Activated T-cell treated with anti-CD3 and anti-CD28 coated beads, Interleukin-2, amount 50 U/mL, for 24 hours (primary cell): ENCODE data around the gene RENBP.
A peak's percentile ranks its signal among the peaks of the same experiment; 100 is the strongest.

Experiments used
- DNase-seq: peaks from one replicate; pipeline ENCODE4 v3.0.0-alpha.2; 2020
- H3K27ac Mint-ChIP-seq: 2 replicates; pipeline ENCODE4 v1.8.0; 2020; ENCODE audit warnings: mild to moderate bottlenecking, mixed read lengths
- H3K27me3 Mint-ChIP-seq: 2 replicates; pipeline ENCODE4 v1.8.0; 2020; ENCODE audit warnings: mixed read lengths
- H3K36me3 Mint-ChIP-seq: 2 replicates; pipeline ENCODE4 v1.8.0; 2020; ENCODE audit warnings: low read depth, mixed read lengths
- H3K4me1 Mint-ChIP-seq: 2 replicates; pipeline ENCODE4 v1.8.0; 2020; ENCODE audit warnings: low read depth, mixed read lengths
- H3K4me3 Mint-ChIP-seq: 2 replicates; pipeline ENCODE4 v1.8.0; 2020; ENCODE audit warnings: mild to moderate bottlenecking, moderate library complexity, mixed read lengths
- H3K9me3 Mint-ChIP-seq: 2 replicates; pipeline ENCODE4 v1.8.0; 2020; ENCODE audit warnings: mixed read lengths

Gene RENBP

DNA sequence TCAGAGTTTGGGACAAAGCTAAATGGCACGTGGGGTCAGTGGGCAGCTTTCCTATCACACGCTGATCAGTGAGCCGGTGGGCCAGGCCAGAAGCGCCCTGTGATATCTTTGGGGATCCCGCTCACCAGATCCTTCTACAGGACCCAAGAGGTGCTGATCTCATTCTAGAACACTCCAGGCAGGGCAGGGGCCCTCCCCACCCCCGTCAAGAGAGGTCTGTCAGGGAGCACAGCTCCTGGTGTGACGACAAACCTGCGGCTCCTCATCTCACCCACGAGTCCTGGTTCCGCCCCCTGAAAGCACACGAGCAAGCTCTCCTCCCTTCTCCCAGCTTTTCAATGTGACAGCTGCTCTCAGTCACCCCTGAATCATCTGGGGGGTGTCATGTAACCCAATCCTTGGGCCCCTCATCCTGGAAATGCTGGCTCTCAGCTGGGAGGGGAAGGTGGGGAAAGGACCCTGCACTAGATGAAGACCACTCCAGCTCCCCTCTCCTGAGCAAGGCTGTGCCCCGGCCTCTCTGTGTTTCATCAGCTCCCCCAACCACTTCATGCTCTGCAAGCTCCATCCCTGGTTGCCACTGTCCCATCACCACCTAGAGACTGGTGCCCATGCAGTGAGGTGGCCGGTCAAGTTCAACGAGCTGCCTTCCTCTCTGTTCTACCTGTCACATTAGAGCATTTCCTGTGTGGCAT is 22.5 kb upstream of the RENBP start:
- DNase-seq: peak; percentile 56
- Mint-ChIP-seq H3K27ac (peak overlapping the region; percentile 97), H3K9me3 (no peaks in the 10 kb centered on the region), H3K4me1 (peaks cover 39% of the 10 kb centered on the region), H3K27me3 (no peaks in the 10 kb centered on the region), H3K36me3 (peaks cover 90% of the 10 kb centered on the region), H3K4me3 (peak overlapping the region; percentile 100)

DNA sequence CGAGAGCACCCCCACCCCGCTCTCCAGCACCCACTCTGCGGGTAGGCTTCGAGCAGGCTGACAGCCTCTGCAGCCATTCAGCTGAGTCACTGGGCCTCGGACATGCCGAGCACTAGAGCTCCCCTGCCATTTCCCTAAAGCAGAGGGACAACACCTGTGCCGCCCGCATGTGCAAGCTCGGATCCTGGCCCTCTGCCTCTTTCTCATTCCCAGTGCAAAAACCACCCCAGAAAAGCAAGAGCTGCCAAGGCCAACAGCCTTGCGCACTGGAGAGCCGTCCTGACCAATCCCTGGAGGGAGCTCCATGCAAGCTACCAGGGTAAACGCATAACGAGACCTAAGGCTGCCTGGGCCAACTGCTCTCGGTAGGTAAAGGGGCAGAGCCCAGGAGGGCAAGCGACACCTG is 21.8 kb upstream of the RENBP start:
- Mint-ChIP-seq H3K36me3 (peaks cover 93% of the 10 kb centered on the region), H3K27me3 (no peaks in the 10 kb centered on the region), H3K27ac (peak overlapping the region; percentile 97), H3K9me3 (no peaks in the 10 kb centered on the region), H3K4me3 (peak overlapping the region; percentile 100), H3K4me1 (peaks cover 39% of the 10 kb centered on the region)
- no peak for DNase-seq

DNA sequence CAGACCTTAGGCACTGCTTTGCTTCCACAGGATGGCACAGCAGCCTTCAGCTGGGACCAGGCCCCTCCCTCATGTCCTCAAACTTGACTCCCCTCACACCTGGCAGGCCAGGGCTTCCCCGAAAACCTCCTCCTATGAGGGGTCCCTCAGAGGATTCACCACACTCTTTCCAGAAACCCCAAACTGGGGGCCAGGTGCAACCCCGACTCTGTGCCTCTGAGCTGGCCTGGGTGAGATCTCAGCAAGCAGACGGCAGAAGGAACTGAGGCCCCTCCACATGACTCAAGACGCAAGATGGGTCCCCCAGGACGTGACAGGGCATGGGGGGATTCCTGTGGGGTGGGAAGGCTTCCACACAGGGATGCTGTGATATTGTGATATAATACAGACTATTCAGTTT is 21.0 kb upstream of the RENBP start:
- Mint-ChIP-seq H3K36me3 (peaks cover 94% of the 10 kb centered on the region), H3K27me3 (no peaks in the 10 kb centered on the region), H3K4me1 (peaks cover 39% of the 10 kb centered on the region), H3K27ac (peak overlapping the region; percentile 97), H3K4me3 (peak overlapping the region; percentile 45), H3K9me3 (no peaks in the 10 kb centered on the region)
- DNase-seq: no peak

DNA sequence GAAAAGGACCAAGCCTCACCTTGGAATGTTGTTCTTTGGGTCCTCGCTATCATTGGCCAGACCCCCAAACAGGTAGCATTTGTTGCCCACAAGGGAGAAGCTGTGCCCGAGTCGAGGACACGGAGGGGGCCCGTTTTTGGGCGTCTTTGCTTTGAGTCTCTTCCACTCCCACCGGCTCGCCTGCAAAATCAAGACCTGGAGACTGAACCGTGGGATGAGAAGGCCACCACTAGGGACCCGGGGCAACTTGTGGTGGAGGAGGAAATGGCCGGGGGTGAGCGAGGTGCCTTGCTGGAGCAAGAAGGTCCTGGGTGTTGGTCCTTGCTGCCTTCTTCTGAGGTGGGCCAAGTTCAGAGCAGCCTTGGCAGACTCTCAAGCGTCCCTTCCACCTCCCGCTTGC is 19.7 kb upstream of the RENBP start:
- no peak for DNase-seq

DNA sequence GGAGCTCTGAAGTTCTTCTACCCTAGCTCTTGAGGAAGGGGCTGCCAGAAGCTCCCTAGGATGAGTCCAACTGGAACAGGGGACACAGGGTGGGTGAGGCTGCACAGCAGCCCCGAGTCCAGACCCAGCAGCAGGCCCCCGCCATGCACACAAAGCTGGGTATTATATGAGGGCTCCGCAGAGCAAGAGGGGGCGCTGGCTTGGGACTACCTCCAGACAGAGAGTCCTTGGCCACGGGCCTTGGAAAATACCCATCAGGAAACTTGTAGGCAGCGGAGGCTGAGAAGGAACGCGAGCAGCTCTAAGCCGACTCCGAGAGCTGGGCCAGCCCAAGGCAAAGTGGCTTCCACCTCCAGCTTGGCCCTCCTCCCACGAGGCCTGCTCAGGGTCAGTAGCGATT is 19.1 kb upstream of the RENBP start:
- H3K4me1 Mint-ChIP-seq: peaks cover 39% of the 10 kb centered on the region
- H3K27me3 Mint-ChIP-seq: no peaks in the 10 kb centered on the region
- DNase-seq: no peak
- H3K36me3 Mint-ChIP-seq: peaks cover 99% of the 10 kb centered on the region
- no peaks in the 10 kb centered on the region for H3K9me3 Mint-ChIP-seq
- H3K27ac Mint-ChIP-seq: no peak overlapping the region
- H3K4me3 Mint-ChIP-seq: no peak overlapping the region

More for the DNA sequence above, 19.7 kb upstream of the RENBP start:
- peaks cover 99% of the 10 kb centered on the region for H3K36me3 Mint-ChIP-seq
- peaks cover 39% of the 10 kb centered on the region for H3K4me1 Mint-ChIP-seq
- H3K4me3 Mint-ChIP-seq: no peak overlapping the region
- H3K27me3 Mint-ChIP-seq: no peaks in the 10 kb centered on the region
- no peaks in the 10 kb centered on the region for H3K9me3 Mint-ChIP-seq
- peak overlapping the region; percentile 97 for H3K27ac Mint-ChIP-seq

DNA sequence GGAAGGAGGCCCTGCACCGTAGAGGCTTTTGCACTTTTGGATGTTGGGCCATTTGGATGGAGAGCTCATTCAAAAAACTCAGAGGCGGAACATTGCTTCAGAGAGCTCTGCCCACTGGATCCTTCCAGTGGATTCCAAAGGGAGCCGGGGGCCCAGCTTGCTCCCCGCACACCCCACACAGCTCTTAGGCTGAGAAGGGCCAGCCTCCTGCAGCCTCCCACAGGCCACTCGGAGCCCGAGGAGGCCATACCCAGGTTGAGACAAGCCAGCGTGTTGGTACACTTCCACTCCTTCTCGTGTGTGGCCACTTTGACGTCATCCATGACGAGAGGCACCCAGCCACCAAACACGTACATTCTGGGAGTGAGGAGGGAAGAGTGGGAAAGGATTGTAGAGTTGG is 16.8 kb upstream of the RENBP start:
- no peaks in the 10 kb centered on the region for H3K27me3 Mint-ChIP-seq
- H3K4me3 Mint-ChIP-seq: no peak overlapping the region
- DNase-seq: no peak
- H3K4me1 Mint-ChIP-seq: peaks cover 17% of the 10 kb centered on the region
- peak overlapping the region; percentile 18 for H3K27ac Mint-ChIP-seq
- peaks cover 99% of the 10 kb centered on the region for H3K36me3 Mint-ChIP-seq
- H3K9me3 Mint-ChIP-seq: no peaks in the 10 kb centered on the region

DNA sequence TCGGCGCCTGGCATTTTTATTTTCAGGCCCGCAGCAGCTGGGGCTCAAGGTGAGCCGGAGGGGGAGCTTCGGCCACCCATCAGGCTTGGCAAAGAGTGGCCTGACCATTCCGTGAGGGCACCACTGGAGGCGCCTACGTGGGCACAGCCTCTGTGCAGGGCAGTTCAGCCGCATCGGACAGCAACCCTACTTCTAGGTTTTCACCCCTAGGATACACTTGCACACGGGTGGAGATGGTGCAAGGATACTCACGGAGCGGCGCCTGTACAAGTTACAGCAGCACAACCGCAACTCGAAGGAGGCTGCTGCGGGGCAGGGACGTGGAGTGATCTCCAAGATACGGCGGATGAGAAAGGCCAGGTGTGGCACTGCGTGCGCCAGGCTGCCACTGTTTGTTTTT is 16.3 kb upstream of the RENBP start:
- Mint-ChIP-seq H3K4me1 (peaks cover 13% of the 10 kb centered on the region), H3K9me3 (no peaks in the 10 kb centered on the region), H3K4me3 (no peak overlapping the region), H3K36me3 (peaks cover 99% of the 10 kb centered on the region), H3K27me3 (no peaks in the 10 kb centered on the region), H3K27ac (peak overlapping the region; percentile 18)
- no peak for DNase-seq

DNA sequence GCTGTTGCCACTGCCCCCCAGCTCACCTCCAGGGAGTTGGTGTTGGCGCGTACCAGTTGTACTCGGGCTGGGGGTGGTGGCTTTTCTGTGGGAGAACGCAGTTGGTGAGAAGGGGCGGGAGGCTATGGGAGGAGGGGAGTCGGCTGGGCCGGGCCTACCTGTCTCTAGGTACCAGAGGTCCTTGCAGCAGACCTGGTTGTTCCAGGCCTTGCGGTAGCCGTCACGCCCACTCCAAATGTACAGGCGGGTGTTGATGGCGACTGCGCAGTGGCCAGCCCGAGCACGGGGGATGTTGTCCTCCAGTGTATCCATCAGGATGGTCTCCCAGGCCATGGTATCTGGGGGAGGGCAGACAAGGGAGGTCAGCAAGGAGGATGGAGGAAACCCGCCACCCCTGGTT is 15.6 kb upstream of the RENBP start:
- H3K36me3 Mint-ChIP-seq: peaks cover 100% of the 10 kb centered on the region
- DNase-seq: no peak
- peaks cover 6% of the 10 kb centered on the region for H3K4me1 Mint-ChIP-seq
- H3K27me3 Mint-ChIP-seq: no peaks in the 10 kb centered on the region
- no peak overlapping the region for H3K4me3 Mint-ChIP-seq
- H3K27ac Mint-ChIP-seq: no peak overlapping the region
- H3K9me3 Mint-ChIP-seq: no peaks in the 10 kb centered on the region

DNA sequence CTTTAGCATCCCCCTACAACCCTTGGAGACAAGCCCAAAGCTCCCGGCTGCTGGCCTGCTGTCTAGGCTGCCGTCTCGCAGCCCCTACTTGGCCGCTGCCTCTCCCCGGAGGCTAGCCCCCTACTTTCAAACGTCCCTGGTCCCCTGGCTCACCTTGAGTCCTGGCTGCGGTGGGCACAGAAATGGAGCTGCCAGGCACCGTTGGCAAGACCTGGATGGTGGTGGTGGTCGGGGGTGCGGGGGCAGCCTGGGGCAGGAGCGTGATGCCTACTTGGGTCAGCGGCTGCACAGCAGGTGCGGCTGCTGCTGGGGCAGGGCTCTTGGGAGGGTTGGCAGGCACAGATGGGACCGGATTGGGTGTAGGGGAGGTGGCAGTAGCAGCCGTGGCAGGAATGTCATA is 15.2 kb upstream of the RENBP start:
- no peak overlapping the region for H3K4me3 Mint-ChIP-seq
- H3K9me3 Mint-ChIP-seq: no peaks in the 10 kb centered on the region
- H3K4me1 Mint-ChIP-seq: peaks cover 3% of the 10 kb centered on the region
- no peak overlapping the region for H3K27ac Mint-ChIP-seq
- DNase-seq: no peak
- H3K36me3 Mint-ChIP-seq: peaks cover 100% of the 10 kb centered on the region
- H3K27me3 Mint-ChIP-seq: no peaks in the 10 kb centered on the region

DNA sequence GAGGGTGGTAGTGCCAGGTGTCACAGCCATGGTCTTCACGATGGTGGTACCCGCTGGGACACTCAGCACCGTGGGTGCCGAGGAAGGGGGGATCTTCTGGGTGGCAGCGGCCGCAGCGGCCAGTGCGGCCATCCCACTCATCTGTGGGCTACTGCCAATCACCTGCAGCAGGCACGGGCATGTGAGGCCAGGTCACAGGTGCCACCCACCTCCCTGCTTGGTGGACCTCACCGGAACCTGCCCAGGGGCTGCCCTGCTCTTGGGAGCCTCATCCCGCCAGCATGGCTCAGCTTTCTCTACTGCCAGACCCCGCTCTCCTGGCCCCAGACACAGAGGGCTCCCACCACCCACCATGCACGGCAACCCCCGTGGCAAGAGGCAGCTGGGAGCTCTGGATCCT is 14.2 kb upstream of the RENBP start:
- peaks cover 7% of the 10 kb centered on the region for H3K4me1 Mint-ChIP-seq
- DNase-seq: no peak
- H3K36me3 Mint-ChIP-seq: peaks cover 98% of the 10 kb centered on the region
- H3K4me3 Mint-ChIP-seq: no peak overlapping the region
- H3K27ac Mint-ChIP-seq: no peak overlapping the region
- no peaks in the 10 kb centered on the region for H3K9me3 Mint-ChIP-seq
- H3K27me3 Mint-ChIP-seq: no peaks in the 10 kb centered on the region

DNA sequence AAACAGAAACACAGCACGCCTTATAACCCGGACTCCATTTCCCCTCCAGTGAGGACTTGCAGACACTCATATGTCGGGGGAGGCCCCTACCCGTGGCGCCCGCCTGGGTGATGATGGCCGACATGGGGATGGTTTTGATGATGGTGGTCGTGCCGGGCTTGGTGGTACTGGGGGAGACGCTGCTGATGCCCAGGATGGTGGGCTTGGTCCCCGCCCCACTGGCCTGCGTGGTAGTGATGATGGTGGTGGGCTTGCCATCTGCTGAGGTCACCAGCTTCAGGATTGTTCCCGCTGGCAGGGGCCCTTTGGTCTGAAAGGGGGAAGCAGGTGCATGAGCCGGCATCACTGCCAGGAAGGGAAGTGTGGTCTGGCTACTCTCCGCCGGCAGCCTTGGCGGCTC is 12.8 kb upstream of the RENBP start:
- H3K27ac Mint-ChIP-seq: peak overlapping the region; percentile 57
- peaks cover 13% of the 10 kb centered on the region for H3K4me1 Mint-ChIP-seq

DNA sequence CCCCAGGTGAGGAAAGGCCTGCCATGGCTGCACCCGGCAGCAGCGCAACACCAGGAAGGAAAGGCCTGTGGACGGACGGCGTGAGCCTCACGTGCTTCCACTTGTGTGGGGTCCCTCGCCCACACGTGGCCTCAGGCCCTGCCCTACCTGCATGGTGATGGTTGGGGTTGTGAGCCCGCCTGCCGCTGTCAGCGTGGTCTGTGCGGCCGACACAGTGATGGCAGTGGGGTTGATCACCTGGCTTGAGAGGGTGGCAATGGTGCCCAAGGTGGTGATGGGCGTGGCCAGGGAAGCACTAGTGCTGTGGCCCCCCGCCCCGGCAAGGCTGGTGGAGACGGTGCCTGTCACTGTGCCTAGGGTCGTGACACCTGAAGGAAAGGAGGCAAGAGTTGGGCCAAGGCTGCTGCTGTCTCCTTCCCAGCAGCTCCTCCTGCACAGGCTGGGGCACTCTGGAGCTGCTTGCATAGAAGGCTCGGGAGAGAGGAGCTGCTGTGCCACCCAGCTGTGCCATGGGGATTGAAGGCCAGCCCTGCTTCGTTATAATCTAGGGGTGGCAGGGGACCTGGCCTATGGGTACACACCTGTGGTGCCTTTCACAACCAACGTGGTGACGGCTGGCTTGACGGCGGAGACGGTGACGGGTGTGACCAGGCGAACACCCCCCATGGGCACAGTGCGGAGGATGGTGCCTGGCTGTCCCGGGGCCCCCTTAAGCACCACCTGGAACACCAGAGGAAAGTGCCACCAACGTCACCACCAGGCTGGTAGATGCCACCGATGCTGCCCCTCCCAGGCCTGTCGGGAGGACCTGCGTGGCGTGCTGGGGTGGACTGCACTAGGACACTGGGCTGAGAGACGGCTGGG is 11.8 kb upstream of the RENBP start:
- no peak for DNase-seq
- no peaks in the 10 kb centered on the region for H3K27me3 Mint-ChIP-seq
- H3K4me3 Mint-ChIP-seq: no peak overlapping the region
- peak overlapping the region; percentile 9 for H3K27ac Mint-ChIP-seq
- H3K9me3 Mint-ChIP-seq: no peaks in the 10 kb centered on the region
- H3K4me1 Mint-ChIP-seq: peaks cover 15% of the 10 kb centered on the region
- H3K36me3 Mint-ChIP-seq: peaks cover 98% of the 10 kb centered on the region

More for the DNA sequence above, 12.8 kb upstream of the RENBP start:
- Mint-ChIP-seq H3K36me3 (peaks cover 98% of the 10 kb centered on the region), H3K9me3 (no peaks in the 10 kb centered on the region), H3K27me3 (no peaks in the 10 kb centered on the region), H3K4me3 (no peak overlapping the region)
- no peak for DNase-seq

DNA sequence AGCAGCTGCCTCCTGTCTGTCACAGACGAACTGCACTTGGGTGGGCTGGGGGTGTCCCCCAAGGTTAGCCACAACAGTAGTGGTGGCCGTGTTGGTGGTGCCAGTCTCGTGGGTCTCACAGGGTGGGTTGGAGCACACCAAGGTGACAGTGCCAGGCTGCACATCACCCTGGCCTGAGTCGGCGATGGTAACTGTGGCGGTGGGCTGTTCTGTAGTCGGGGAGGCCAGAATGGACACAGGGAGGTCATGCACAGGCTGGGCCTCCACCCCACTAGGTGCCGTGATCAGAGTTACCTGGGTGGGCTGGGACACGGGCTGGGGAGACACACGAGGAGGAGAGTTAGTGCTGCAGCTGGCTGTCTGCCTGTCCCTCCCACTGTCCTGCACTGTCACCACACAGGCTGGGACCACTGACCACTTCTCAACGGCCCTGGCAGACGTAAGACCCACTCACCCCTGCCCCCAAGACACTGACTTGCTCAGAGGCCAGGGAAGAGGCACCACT is 10.8 kb upstream of the RENBP start:
- Mint-ChIP-seq H3K27me3 (no peaks in the 10 kb centered on the region), H3K27ac (peak overlapping the region; percentile 9), H3K9me3 (no peaks in the 10 kb centered on the region), H3K4me3 (no peak overlapping the region), H3K36me3 (peaks cover 98% of the 10 kb centered on the region), H3K4me1 (peaks cover 22% of the 10 kb centered on the region)
- DNase-seq: no peak

DNA sequence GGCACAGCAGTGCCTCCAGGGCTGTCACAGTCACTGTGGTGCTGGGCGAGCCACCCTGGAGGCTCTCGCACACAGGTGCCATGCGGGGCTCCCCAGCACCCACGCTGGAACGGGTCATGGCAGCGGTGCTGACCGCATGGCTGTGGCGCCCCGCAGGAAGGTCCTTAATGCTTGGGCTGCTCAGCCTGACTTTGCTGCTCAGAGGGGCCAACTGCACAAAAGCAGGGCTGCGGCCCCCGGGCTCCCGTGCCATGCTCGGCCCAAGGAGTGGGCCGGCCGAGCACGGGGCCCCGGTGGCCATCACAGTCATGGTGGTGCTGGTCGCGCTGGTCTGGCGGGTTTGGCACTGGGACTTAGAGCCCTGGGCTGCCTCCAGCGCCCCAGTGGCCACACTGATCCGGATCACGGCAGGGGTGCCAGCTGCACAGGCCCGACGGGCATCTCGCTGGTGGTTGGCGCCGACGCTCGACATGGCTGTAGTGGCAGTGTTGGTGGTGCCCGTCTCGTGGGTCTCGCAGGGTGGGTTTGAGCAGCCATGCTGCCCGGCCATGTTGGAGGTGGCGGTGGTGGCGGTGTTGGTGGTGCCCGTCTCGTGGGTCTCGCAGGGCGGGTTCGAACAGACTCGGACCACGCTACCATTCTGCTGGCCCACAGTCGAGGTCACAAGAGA is 10.2 kb upstream of the RENBP start:
- peak overlapping the region; percentile 69 for H3K27ac Mint-ChIP-seq

More for the DNA sequence above, 10.2 kb upstream of the RENBP start:
- Mint-ChIP-seq H3K4me1 (peaks cover 26% of the 10 kb centered on the region), H3K4me3 (no peak overlapping the region), H3K9me3 (no peaks in the 10 kb centered on the region), H3K36me3 (peaks cover 98% of the 10 kb centered on the region), H3K27me3 (no peaks in the 10 kb centered on the region)
- no peak for DNase-seq
